GM10266 (cell line): ENCODE results near the gene CYSLTR2.

Experiments used
- DNase-seq: peaks from one replicate; pipeline ENCODE4 v3.0.0; 2012; ENCODE audit errors: extremely low spot score
- TF ChIP-seq, protein P1 (sequence below): IDR thresholded peaks from 2 replicates; pipeline ENCODE4 v1.5.1; 2012; ENCODE audit warnings: mild to moderate bottlenecking, low read depth; ENCODE audit not compliant: control insufficient read depth, insufficient read depth; ENCODE audit errors: missing control alignments

CYSLTR2 gene

DNA sequence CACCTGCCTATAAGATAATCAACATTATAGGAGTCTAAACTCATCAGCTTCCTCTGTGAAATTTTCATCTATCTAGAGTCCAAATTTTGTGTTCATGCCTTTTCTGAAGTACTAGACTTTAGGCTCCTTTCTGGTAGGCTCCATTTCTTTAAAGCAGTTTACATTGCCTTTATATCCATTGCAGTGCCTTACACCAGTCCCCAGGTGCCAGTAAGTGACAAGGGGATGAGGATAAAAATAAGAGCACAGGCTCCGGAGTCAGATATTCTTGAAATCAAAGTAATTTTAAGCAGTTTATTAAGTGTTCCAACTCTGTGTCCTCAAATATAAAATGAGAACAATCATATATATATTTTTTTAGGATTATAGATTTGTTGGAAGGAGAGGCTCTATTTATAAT, 10.6 kb upstream of the CYSLTR2 start:
- TF ChIP-seq, protein P1, sequence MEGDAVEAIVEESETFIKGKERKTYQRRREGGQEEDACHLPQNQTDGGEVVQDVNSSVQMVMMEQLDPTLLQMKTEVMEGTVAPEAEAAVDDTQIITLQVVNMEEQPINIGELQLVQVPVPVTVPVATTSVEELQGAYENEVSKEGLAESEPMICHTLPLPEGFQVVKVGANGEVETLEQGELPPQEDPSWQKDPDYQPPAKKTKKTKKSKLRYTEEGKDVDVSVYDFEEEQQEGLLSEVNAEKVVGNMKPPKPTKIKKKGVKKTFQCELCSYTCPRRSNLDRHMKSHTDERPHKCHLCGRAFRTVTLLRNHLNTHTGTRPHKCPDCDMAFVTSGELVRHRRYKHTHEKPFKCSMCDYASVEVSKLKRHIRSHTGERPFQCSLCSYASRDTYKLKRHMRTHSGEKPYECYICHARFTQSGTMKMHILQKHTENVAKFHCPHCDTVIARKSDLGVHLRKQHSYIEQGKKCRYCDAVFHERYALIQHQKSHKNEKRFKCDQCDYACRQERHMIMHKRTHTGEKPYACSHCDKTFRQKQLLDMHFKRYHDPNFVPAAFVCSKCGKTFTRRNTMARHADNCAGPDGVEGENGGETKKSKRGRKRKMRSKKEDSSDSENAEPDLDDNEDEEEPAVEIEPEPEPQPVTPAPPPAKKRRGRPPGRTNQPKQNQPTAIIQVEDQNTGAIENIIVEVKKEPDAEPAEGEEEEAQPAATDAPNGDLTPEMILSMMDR, result no peak
- no peak for DNase-seq

DNA sequence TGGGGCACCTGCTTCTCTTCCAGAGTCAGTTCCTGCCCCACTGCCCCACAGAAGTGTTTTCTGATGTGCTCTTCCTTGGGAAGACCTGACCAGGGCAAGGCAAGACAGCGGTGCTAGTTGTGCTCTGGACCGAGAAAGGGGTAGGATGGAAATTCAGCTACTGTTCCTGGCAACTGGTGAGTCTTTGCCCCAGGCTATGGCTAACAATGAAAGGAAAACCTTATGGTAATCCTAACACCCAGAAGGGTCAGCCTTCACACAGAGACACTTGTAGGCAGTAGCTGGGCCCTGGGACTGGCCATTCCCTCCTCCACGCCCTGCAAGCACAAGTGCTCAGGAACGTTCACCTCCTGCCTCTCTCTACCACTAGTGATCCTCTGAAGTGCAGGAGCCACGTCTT, 9.6 kb upstream of the CYSLTR2 start:
- no peak for DNase-seq
- TF ChIP-seq, protein P1, result no peak

DNA sequence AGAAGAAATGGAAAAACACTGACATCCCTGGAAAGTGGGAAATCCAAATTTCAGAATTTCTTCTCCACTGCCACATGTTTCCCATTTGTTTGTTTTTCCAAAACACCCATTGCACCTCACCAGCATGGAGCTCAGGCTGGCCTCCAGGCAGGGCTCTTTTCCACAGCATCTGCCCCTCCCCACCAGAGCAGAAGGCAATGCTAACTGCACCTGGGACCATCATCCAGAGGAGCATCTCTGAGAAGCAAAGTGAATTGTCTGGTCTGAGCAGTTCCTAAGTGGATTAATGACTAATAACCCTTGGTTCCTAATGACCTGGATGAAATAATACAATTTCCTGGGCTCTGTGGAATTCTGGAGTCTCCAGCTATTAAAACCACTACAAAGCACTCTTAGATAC, 8.8 kb upstream of the CYSLTR2 start:
- TF ChIP-seq, protein P1, result no peak
- no peak for DNase-seq

DNA sequence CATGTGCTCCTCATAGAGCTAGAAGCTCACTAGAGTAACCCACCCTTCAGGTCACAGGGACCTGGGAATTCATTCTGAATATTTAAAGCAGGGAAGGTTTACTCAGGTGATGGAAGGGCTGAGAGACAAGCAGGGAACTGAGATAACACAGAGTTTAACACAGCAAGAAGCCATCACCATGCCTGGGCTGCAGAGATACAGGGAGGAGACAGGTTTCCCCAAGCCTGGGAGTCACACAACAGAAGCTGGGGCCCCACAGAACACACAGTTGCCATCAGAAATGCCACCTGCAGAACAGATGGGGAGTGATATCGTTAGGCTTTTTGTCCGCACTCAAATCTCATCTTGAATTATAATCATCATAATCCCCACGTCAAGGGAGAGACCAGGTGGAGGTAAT, 7.9 kb upstream of the CYSLTR2 start:
- DNase-seq, result no peak
- TF ChIP-seq, protein P1, result no peak

DNA sequence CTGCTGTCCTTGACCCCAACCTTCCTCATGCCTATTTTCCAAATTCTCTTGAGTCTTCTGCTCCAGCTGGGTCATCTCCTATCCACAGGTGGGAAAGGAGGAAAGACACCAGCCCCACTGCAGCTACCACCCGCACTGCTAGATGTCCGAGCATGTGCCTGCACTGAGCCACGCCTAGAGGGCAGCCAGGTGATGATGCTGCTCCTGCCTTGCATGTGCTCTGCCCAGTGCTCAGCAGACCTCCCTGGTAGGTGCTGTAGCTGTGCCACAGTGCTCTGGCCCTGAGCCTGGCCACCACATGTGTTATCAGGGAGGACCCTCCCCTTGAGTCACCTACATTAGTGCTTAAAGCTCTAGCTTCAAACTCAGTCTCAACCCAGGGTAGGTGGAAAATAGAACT, 6.9 kb upstream of the CYSLTR2 start:
- no peak for DNase-seq
- TF ChIP-seq, protein P1, result no peak

DNA sequence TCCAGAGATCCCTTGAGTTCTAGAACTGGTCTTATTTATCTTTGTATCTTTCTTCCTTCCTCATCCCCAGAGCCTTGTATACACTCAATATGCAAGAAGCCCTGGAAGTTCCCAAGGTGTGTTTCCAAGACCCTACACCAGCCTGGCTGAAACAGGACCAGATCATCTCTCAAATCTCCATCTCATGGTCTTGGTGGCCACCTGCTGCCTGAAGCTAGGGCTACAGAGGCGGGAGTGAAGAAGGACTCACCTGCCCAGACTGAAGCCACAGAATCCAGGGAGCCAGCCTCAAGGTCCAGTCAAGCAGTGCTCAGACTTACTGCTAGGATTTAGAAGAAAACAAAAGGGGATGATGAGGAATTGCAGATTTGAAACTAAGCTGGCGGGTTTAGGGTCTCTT, 6.1 kb upstream of the CYSLTR2 start:
- TF ChIP-seq, protein P1, result peak; percentile 13
- DNase-seq, result no peak

DNA sequence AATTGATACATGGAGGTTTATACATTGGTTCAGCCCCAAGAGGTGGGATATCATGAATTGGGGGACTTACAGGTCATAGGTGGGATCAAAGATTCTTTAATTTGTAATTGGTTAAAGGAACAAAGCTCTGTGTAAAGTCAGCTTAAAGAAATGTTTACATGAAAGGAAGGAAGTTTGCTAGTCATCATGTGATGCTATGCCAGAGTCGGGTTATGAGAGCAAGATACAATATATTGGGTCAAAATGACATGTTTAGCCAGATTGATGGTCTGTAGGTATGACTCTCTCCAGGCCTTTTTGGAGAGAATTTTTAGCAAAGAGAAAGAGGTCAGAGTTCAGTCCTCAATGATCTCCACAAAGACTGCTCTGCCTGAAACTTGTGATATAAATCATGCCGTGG, 5.3 kb upstream of the CYSLTR2 start:
- TF ChIP-seq, protein P1, result no peak
- no peak for DNase-seq
